ENCODE data around the gene ADH7.
"Not testable (repeated sequence)": the region's sequence is repeated elsewhere in the genome, so short reads cannot be mapped to it uniquely, and the experiment has no call there.

Gene ADH7

GRCh38 chr4:99435154-99435553, at the start of gene ADH7:
TSS of gene ADH7 (minus strand) at chr4:99435342. CDS start at chr4:99435233, 109 bp downstream.
- no peak for DNase-seq

GRCh38 chr4:99483636-99484035, 48.5 kb upstream of the ADH7 start:
- no peak for DNase-seq

GRCh38 chr4:99473131-99473530, 38.0 kb upstream of the ADH7 start:
- no peak for DNase-seq

GRCh38 chr4:99471896-99472295, 36.8 kb upstream of the ADH7 start:
- DNase-seq: no peak

GRCh38 chr4:99471349-99471748, 36.2 kb upstream of the ADH7 start:
- no peak for DNase-seq

GRCh38 chr4:99468889-99469288, 33.7 kb upstream of the ADH7 start:
- DNase-seq: no peak

- no peak for DNase-seq
Measured at GRCh38 chr4:99467887-99468286, 32.7 kb upstream of the ADH7 start.

- DNase-seq: no peak
Measured at GRCh38 chr4:99463566-99463965, 28.4 kb upstream of the ADH7 start.

- DNase-seq: peak; percentile 56
Measured at GRCh38 chr4:99462875-99463464, 27.8 kb upstream of the ADH7 start.

GRCh38 chr4:99461623-99462401, 26.7 kb upstream of the ADH7 start:
- DNase-seq: no peak

GRCh38 chr4:99459546-99460042, 24.5 kb upstream of the ADH7 start:
- no peak for DNase-seq

GRCh38 chr4:99458911-99459447, 23.8 kb upstream of the ADH7 start:
- DNase-seq: no peak

GRCh38 chr4:99457676-99458075, 22.5 kb upstream of the ADH7 start:
- no peak for DNase-seq

GRCh38 chr4:99457270-99457669, 22.1 kb upstream of the ADH7 start:
- no peak for DNase-seq

- DNase-seq: no peak
Measured at GRCh38 chr4:99447513-99447912, 12.4 kb upstream of the ADH7 start.

- no peak for DNase-seq
Measured at GRCh38 chr4:99447079-99447478, 11.9 kb upstream of the ADH7 start.

- DNase-seq: no peak
Measured at GRCh38 chr4:99438405-99438780, 3.3 kb upstream of the ADH7 start.

GRCh38 chr4:99437723-99438404, 2.7 kb upstream of the ADH7 start:
- DNase-seq: no peak

- no peak for DNase-seq
Measured at GRCh38 chr4:99436976-99437722, 2.0 kb upstream of the ADH7 start.

- no peak for DNase-seq
Measured at GRCh38 chr4:99436462-99436861, 1.3 kb upstream of the ADH7 start.

GRCh38 chr4:99430106-99430505, 5.0 kb downstream of the ADH7 start:
- DNase-seq: no peak

GRCh38 chr4:99417125-99417524, 18.0 kb downstream of the ADH7 start:
- no peak for DNase-seq

GRCh38 chr4:99415762-99416161, 19.4 kb downstream of the ADH7 start:
- DNase-seq: not testable (repeated sequence)

All from activated CD8-positive, alpha-beta memory T cell treated with anti-CD3 and anti-CD28 coated beads, Interleukin-2, amount 50 U/mL, for 48 hours (primary cell).